HG03135 (cell line): ENCODE results near the gene VRK2.
A peak's percentile ranks its signal among the peaks of the same experiment; 100 is the strongest.

Source experiments
- ATAC-seq: cut with Tn5 transposase; IDR thresholded peaks from one replicate; pipeline ENCODE4 v1.9.1; 2021; ENCODE audit warnings: mild to moderate bottlenecking, moderate library complexity; ENCODE audit not compliant: unreplicated experiment

The VRK2 gene

DNA sequence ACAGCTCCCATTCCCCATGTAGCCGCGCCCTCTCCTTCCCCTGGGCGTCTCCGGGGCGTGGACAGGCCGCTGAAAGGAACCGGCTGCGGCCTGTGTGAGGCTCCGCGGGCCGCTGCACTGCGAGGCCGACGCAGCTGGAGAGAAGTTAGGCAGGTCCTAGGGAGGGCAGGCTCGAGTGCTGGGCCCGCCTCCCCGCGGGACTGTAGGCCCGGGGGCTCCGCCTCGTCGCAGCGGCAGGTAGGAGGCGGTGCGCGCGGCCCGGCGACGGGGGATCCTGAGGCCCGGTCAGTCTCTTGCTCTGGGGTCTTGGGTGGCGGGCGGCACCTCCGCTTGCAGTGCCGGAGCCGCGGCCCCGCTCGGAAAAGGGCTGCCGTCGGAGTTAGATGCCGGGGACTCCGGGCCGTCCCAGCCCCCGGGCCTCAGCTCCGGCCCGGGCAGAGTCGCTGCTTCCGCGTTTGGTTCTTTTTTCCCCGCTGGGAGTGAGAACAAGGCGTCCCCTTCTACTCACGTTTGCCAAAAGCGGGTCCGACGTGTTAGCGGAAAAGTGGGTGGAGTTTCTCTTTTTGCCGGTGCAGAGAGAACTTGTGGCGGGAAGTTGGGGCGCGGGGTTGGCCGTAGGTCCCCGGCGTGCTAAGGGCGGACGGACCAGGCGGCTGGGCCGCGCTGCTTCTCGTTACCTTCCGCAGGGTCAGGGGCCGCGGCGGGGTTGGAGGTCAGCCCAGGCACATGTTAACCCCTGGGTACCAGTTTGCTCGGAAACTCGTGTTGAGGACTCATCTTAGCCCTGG, at the start of gene VRK2:
Gene VRK2 (plus strand): TSS at position 222 of the 788 bp plus-strand sequence. CDS start 2,026 bp downstream, outside the sequence.
- peak; percentile 90 for ATAC-seq

DNA sequence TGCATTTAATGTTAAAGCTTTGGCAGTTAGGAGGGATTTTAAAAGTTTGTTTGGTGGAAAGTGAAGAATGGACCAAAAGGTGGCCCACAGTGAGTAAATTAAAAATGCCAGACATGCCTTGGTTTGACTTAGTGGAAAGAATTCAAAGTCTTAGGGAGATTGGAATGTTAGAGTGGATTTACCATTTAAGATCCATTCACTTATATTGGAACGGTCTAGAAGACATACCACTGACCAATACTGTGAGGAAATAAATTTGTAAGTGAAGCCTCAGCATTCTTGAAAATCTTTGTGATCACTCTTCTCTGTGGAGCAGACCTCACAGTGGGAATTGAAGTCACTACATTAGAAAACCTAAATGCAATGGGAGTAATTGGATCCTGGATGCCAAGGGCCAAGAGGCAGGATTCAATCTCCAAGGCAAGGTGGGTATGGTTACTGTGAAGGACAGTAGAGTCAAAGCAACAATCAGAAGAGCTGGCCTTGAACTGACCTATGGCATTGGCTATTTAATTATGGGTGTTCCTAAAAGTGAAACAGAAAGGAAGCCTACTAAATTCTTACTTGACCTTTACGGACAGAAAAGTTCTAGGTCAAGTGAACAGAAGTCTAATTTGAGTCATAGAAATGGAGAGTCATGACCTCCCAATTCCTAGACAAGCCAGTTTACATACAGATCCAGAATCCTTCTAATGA, 40.2 kb upstream of the VRK2 start:
- no peak for ATAC-seq

DNA sequence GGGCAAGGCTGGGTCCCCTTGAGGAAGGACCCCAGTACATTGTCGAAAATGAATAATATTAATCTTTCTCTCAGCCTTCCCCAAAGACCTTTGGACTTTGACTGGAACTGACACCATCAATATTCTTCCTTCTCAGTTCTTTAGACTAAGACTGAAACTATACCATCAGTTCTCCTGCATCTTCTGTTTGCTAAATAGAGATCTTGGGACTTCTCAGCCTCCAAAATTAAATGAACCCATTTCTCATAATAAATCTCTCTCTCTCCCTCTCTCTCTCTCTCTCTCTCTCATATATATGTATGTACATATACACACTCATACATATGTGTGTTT, 39.7 kb upstream of the VRK2 start:
- no peak for ATAC-seq

DNA sequence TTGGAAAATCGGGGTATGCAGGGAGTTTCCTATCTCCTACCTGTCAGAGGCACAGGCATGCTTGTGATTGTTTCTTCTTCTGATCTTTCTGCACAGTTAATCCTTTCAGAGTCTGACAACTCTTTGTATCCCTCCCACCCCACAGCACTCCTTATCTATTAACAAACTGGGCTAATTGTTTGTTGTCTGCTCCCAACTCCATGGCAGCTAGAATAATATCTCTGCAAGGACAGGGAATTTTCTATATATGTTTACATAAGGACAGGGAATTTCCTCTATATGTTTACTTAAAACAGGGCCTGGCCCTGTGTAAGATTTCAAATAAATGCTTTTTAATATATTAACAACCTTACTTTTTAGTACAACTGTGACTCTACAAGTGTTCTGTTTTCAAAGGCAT, 36.0 kb upstream of the VRK2 start:
- no peak for ATAC-seq

DNA sequence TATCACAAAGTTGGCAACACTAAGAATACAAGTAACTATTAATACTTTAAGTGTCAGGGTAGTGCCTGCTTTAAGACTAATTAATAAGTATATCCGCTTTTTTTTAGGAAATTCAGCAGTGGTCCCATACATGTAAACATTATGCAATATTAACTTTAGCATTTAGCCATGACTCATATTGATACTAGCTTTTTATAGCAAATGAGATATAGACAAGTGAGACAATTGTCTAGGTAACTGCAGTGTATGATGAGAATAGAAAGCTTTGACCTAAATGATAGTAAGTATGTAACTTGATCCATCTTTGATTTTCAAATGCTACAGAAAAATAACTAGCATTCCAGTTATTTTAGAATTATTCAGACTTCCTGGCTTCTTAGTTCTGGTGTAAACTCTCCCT, 27.4 kb upstream of the VRK2 start:
- peak; percentile 42 for ATAC-seq

DNA sequence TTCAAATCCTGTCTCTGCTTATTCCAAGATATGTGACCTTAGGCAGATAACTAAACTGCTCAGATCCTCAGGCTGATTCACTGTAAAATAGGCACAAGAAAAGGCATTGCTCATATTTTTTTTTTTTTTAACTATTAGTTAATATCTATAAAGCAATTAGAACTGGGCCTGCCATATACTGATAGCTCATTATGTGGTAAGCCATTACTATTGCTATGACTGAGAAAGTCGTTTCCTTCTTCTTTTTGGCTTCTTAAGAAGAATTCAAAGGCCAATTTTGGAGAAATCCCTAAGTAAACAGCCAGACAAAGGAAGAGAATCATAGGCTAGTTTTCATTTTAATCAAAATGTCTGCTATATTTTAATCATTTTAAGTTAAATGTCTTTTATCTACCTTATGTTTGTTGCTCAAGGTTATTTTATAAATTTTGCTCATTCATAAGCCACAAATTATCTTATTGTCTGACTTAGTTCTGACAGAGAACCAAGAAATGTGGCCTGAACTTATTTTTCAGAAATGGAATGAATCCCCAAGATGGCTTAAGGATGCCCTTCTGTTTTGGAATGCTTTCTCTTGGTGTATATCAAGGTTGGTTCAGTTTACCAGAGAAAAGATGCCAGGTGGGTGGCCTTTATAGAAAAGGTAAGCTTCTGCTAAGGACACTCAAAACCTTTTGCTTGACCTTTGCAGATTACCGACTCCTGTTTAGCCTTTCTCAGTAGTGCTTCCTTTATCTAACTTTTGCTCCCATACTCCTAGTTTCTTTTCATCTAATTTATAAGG, 21.3 kb upstream of the VRK2 start:
- no peak for ATAC-seq

DNA sequence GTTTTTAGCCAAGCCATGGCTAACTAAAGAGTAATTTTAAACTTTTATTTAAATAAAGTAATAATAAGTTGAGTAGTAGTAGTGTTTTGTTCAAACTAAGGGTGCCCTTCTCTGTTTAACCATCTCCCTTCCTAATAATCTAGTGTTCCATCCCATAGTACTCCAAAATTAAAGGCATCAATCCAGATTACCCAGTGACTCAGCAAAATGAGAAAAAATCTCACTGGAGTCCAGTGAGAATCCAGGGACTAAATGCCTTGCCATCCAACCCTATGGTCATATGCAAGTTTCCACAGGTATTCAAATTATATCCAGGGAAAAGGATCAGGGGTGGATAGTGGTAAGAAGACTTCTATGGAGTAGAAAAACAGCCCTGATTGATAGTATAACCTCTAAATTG, 19.6 kb upstream of the VRK2 start:
- ATAC-seq: no peak

DNA sequence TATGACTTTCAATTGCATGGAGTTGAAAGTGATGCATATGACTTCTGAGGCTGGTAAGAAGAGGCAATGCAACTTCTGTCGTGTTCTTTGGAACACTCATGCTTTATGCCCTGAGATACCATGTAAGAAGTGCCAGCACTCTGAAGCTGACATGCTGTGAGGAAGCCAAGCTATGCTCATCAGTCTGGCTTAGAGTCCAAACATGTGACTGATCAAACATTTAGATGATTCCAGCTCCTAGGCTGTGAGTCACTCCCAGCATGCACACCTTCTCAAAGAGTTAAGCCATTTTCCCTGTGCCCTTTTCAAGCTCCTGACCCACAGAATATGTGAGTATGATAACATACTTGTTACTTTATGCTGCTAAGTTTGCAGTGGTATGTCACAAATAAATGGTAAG, 15.8 kb upstream of the VRK2 start:
- ATAC-seq: no peak

DNA sequence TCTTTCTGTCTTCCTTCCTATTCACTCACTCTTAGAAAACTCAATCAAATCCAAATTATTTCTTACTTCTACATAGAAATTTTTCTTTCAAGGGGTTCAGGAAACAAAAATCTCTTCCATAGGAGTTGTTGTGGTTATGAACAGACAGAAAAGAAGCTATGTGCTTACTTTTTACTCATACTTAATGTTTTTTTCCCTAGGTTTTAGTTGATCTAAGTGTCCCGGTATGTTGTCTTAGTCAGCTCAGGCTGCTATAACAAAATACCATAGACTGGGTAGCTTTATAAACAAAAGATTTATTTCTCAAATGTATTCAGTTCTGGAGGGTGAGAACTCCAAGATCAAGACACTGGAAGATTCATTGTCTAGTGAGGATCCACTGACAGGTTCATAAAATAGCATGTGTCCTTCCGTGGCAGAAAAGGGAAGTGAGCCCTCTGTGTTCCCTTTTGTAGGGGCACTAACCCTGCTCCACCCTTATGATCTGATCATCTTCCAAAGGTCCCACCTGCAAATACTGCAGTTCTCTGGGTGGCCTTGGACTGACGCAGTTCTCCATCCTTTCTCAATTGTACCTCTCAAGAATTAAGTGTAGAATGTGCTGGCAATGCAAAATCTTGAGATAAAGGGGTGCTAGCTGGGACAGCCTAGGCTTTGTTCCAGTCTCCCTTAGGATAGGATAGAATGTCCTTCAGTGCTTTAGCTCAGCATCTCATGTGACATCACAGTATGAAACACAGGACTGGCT, 14.4 kb upstream of the VRK2 start:
- peak; percentile 63 for ATAC-seq

DNA sequence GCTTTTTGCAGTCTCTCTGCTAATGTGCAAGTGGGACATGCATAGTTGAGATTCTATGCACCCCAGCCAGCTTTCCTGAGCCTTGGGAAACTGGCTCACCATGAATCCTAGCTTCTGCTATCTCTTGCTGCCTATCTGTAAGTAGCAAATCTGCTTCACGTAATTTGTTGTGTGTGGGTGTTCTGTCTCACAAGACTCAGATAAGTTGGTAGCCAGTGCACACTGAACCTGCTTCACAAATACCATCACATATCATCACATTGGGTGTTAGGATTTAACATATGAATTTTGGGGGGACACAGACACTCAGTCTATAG, 13.9 kb upstream of the VRK2 start:
- no peak for ATAC-seq

DNA sequence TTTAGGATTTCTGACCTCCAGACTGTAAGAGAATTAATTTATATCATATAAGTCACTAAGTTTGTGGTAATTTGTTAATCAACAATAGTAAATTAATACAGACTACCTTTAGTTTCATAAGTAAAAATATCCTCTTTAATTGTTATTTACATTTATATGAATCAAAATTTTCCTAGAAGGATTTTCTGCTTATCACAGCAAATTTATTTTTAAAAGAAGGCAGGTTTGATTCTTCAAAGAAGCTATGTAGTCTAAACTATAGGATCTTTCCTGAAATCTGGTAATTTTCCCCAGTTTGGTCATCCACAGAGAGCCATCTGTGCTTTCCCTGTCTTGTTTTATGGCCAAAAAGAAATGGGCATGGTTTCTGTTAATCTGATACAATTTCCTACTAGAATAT, 13.1 kb upstream of the VRK2 start:
- no peak for ATAC-seq

DNA sequence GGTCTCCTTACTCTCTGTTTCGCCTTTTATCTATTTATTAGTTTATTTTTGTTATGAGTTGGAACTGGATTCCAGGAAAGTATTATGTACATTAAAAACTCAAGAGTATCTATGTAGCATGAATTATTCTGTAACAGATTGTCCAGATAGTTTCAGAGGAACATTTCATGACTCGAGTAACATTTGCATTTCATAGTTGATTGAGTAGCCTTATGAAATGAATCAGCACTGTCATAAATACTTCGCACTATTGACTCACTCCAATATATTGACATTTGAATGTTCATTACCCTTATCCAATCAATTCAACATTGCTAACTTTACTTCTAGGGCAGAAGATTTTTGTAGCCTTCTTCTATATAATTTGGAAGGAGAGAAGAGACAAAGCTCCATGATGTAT, 11.3 kb upstream of the VRK2 start:
- peak; percentile 68 for ATAC-seq

DNA sequence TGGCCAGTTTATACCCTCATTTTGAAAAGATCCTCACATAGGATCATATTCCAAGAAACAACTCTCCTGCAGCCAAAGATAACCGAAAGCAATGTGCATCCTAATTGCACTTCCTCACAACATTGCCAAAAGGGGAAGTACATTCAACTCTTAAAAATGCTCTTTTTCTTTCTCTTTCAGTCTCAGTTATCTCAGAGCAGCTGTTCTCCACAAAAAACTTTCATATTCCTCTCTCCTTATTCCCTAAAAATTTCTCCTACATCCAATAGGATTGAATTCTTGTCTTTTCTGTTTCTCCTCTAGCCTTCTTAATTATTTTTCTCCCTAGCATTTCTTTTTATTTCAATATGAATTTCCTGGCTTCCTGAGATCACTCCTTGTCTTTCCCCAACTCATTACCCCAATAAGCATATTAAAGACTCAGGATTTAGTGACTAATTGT, 7.4 kb upstream of the VRK2 start:
- peak; percentile 81 for ATAC-seq

DNA sequence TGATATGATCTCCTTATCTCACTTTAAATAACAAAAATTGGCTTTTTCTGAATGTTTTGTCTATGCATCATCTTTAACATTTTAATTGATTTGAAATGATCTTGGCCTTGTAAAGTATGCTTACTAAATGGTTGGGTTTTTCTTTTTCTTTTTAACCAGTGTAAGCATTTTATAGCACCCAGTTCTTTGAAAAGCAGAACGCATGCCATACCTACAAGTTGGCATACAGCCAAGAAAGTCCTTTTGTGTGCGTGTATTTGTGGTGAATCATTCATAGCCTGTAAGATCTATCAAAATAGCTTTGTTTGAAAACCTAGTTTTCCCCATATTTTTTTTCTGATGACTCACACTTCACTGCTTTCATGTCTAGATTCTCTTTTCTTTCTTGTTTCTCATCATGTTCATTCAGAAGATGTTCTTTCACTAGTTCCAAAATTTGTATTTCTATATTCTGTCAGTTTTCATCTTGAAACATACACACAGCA, 4.1 kb upstream of the VRK2 start:
- no peak for ATAC-seq

DNA sequence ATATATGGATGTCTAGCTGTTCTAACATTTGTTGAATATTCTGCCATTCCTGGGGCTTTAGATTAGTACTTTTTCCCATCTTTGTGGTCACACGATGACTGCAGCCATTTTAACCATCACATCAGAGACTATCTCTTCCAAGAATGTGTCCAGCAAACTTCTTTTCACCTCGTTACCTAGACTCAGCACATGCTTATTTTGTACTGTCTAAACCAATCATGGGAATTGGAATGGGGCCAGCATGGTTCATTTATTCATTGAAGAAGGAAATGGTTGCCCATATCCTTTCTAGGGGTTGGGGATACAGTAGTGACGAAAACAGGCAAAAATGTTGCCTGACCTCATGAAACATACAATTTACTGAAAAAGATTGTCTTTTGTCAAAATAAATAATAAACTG, 2.5 kb upstream of the VRK2 start:
- no peak for ATAC-seq

DNA sequence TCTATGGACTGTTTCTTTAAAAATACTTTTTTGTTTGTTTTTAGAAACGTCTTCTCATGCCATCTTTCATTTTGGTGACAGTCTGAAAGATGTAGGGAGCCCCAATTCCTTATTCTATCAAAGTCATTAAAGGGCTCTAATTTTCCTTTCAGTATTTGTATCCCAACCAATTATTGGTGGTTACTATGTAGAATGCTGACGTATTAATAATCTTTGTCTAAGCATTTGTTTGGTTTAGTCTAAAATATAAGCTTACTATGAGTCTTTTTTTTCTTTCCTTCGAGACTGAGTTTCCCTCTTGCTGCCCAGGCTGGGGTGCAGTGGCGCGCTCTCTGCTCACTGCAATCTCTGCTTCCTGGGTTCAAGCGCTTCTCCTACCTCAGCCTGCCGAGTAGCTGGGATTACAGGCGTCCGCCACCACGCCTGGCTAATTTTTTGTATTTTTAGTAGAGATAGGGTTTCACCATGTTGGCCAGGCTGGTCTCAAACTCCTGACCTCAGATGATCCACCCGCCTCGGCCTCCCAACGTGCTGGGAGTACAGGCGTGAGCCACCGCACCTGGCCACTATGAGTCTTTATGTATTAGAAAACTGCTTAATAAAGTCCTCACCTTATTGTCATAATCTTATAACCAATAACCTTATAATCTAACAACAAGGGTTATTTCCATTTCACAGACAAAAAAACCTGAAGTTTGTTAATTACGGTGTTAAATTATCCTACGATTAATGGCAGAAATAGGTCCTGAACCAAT, 849 bp upstream of the VRK2 start:
- ATAC-seq: no peak

DNA sequence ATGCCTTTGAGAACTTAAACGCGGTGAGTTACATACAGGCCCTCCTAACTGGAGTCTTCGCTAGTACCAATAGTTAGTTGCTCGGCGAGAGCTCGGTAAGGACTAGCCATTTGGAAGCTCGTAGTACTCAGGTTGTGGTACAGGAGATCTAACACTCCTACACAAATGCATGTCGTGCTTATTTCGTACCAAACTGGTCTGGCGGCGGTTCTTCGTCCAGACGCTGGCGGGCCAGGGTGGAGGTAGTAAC, 346 bp upstream of the VRK2 start:
- no peak for ATAC-seq

DNA sequence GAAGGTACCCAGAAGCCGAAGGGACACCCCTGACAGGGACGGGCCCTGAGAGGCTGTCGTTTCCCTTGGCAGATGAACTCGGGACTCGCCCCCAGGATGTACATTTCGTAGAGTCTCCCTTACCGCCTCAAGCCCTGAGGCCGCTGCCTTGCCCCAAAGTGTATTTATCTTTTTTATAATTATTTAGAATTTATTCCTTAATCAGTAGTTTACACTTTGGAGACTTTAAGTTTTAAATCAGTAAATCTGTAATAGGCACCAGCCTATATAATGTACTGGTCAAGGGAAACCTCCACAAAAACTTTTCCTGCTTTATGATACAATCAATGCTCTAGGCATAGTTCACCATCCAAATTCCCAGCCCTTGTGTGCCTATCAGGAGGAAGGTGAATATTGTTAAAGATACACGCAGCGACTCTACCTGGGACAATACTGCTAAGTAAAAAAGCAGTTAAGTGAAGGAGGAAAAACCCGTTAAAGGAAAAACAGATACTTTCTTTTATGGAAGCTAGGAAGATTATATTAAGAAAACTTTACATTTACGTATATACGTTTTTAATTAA, 848 bp downstream of the VRK2 start:
- ATAC-seq: peak; percentile 42

DNA sequence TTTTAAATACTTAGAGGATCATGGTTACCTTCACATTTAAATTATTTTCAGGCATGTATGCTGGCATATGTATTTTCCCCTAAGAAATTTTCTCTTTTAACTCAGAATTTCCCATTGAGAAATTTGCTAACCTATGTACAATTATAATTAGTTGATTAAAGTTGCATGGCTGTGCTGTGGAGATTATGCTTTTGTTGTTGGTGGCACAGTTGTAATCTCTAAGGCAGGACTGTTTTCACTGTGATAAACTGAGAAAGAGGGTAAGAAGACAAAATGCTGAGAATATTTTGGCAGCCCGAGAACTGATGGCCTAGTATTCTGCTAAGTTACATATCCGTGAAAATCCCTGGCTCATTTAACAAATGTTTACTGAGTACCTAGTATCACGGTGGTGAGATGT, 1.4 kb downstream of the VRK2 start:
- ATAC-seq: no peak

DNA sequence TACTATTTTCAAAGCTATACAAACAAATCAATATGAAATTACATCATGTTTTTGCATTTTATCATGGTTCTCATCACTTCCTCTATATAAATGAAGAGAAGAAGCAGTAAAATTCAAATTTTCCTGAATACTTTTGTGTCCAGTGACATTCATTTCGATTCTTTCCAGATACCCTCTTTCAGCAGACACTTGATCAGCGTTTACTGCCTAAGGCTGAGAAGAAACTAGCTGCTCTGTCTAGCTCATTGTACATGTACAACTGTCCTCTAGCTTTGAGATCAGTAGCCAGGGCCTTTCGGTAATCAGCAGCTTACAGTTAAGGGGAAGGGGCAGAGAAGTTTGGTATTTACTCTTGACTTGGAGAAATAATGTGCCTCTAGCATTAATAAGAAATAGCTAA, 4.8 kb downstream of the VRK2 start:
- no peak for ATAC-seq
